ENCODE results near the gene ABCB1.

The ABCB1 gene

DNA sequence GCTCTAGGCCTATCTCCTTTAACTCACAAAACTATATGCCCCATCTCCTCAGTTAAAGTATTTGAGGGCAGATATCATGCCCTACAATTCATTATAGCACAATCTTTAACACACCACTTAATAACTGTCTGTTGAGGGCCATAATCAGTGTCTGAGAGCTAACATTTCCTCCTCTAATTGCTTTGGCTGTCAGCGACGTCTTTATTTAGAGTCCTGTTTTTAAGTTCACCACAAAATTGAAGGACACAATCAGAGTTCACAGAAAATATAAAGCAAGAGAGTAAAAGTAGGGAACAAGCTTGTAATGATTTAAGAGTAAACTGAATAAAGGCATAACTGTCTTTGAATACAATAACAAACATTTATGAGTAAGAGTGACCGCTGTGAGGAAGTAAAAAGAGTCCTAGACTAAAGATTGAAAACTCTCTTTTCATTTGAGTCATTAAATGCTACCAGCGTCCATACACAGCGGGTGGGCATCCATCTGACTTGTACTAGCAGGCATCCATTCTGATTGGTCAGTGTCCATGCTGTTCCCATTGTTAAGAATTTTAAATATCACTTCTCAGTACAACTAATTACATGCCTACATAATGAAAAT lies 86.8 kb downstream of the ABCB1 start:
- DNase-seq (ENCODE audit: low read depth) = no peak

DNA sequence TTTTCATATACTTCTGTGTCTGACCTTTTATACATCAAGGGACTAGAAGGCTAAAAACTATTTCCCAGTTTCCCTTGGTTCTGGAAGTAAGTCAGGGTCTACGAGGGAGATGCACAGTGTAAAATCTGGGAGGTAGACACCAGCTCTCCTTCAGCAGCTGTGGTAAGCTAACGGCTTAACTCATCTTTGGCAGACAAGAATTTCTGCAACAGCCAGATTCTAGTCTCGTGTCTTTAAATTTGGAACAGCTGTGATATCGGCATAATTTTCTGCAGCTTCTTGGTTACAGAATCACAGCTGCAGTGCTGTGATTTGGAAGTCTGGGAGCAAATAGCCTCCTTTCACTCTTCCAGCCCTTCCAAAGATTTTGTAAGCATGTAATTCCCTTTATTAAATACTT lies 87.8 kb downstream of the ABCB1 start:
- DNase-seq (ENCODE audit: low read depth) = no peak

DNA sequence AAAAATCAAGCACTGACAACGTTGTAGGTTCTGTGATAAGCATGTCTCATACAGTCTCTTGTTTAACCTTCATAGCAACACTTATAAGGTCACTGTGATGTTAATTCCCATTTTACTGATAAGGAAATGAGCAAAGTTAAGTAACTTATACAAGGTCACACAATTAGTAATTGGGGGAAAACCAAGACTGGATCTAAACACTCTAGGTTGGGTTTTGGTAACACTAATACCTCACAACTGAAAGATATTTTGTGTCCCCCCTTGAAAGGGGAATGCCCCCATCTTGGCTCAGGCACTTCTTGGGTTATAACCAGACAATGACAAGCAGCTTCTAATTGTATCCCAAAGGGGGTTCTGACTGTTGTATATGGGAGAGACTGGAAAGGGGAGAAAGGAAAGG lies 89.2 kb downstream of the ABCB1 start:
- DNase-seq (ENCODE audit: low read depth) = no peak

DNA sequence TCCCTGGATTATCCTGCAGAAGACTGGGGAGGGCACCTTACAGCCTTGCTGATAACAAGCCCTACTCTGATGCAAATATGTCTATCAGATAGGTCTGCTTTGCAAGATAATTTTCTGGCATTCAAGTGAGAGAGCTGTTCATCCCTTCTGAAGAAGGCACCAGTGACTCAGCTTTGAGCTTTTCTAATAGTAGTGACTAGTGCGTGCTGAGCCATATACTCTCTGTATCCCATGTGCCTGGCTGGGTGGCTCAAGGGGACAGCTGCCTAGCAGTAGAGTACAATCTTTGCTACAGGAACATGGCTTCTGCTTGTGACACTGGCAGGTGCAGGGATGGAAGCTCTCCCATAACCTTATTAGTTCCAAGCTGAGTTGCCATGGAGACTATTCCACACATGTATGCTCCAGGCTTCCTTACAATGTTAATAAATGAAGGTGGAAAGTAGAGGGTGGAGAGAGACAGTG lies 90.2 kb downstream of the ABCB1 start:
- no peak for DNase-seq (ENCODE audit: low read depth)

DNA sequence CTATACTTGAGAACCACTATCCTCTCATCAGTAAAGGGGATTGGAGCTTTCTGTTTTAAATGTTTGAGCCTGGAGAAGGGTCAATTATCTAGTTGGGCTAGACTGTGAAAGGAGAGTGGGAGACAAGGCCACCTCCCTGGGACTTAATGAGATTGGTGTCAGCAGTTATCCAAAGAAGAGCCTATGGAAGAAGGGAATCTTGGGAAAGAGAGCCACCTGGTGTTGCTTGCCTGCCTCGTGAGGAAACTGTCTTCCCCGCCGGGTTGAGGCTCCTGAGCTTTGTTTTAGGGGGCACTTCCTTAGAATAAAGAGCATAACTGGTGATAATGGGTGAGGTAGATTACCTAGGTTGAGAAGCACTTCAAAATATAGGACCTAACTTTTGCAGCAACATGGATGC lies 93.2 kb downstream of the ABCB1 start:
- no peak for DNase-seq (ENCODE audit: low read depth)

DNA sequence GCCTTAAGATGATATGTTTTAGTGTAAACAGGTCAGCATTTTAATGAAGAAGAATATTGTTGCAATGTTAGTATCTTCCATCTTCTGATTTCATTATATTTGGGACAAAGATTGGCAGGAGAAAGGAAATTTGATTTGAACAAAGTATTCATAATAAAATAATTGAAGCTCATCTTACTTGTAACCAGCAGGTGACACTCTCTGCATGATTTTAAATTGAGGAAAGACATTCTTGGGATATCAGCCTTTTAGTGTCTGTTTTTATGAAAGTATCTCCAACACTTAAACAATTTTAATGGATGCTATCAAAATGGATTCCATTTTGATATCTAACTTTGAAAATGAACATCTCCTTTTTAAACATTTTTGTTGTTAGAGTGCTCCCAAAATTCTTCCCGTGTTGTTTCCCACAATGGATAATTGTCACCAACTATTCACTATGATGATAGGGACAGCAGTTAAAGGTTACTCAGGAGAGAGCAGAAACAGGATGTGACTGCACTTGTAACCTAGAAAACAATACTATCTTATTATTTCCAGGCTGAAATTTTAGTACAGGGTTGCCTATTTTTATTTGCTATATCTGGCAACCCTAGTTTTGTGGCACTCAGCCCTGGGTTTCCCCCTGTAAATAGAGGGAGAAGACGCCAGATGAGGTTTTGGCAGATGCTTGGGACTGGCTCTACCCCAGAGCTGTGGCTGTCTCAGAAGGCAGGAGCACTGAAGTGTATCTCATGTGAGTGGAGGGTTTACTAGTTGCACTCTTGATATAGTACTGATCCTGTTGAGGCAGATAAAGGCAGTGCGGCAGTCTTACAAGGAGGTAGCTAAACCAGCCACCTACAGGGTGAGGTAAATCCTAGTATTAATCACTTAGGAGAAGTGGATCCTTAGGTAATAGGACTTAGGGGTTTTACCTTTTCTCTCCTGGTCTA lies 94.2 kb downstream of the ABCB1 start:
- no peak for DNase-seq (ENCODE audit: low read depth)

DNA sequence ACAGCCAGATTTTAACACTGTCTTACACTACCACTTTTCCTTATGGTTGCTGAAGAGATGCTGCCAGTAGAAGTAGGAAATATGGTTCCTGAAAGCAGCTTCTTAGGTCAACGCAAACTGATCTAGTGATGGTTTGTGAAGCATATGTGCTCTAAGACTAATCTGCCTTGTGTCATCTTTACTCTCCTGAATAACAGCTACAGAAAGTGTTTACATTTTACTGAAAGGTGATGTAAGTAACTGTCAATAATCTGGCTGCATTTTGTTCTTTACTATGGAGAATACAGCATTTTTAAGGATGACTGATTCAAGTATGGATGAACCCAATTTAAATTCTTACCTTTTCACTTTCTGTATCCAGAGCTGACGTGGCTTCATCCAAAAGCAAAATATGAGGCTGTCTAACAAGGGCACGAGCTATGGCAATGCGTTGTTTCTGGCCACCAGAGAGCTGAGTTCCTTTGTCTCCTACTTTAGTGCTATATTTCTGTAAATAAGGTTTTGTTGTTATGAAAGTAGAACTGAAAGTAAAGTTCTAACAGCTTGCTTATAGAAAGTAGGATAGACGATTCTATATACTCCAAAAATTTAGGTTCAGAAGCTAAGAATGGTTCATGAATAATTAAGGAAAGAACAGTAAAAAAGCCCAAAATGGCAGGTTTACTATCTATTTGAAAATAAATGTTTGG lies 95.0 kb downstream of the ABCB1 start:
- DNase-seq (ENCODE audit: low read depth) = no peak

DNA sequence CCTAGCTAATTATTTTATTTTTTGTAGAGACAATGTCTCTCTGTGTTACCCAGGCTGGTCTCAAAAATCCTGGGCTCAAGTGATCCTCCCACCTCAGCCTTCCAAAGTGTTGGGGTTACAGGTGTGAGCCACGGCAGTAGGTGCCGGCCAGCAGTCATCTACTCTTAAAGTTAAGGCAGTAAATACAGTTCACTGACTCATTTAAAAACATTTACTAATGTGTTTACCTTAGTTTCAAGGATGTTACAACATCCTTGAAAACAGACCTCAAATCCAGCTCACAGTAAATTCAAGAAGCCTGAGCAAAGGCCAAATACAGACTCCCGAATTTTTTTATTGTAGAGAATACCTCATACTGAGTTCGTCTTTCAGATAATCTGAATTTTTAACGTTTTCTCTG lies 95.6 kb downstream of the ABCB1 start:
- DNase-seq (ENCODE audit: low read depth) = no peak

DNA sequence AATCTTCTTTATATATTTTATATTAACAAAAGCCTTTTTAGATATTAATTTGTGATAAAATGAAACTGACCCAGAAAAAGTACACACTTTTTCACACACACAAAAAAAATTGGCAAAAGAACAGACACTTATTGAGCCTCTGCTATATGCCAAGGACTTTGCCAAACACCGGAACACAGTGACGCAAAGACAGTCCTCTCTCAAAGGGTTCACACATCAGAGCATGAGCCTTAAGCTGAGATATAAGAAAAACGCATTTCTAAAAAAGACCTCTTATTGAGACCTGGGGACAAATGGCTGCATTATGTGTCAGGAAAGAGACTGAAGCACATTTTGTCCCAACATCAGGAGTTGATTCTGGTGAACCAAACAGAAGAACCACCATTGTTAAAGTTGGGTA lies 101.2 kb downstream of the ABCB1 start:
- DNase-seq (ENCODE audit: low read depth) = no peak

DNA sequence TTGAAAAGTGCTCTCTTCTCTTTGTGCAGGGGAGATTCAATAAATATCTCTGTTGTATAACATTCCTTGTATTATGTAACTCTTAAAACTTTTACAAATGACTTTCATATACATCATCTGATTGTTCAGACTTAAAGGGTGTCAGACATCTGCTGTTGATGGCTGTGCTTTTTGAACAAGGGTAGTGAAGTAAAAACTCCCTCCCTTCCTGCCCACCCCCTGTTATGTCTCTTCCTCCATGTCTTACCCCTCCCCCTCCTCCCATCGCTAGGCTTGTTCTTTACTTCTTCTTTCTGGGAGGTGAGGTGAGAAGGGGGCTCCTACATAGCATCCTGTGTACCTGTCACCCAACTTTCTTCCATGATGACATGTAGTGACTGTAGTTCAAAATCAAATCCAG lies 101.8 kb downstream of the ABCB1 start:
- no peak for DNase-seq (ENCODE audit: low read depth)

DNA sequence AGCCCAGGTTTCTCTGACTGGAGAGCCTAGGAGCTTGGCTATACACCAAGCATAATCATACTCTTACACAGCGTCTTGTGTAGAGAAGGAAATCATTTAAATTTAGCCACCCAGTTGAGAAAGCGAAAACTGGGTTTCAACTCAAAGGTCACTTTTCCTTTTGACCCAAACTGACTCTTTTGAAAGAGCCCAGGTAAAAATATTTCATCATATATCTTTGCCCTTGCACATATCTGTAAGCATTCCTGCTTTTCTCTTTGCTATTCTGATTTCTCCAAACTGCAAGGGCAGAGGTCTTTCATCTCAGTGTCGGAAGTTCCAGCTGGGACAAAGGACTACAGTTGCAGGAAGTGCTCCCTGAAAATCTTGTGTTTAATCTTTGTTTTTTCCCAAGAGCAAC lies 103.2 kb downstream of the ABCB1 start:
- DNase-seq (ENCODE audit: low read depth) = no peak

DNA sequence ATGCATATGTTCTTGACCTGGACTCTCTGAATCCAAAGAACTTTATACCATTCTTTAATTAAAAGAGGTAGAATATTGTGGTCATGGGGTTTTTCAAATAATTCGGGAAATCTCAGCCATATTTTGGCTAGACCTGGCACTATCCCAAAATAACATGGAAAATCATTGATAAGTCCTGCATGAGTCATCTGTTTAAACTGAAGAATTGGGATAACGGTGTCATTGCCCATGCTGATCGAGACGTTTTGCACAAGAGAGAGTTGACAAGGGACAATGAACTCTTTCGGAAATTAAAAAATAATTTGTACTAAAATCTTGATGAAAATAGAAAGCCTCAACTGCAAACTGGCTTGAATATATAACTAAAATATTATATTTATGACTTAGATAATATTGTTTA lies 105.3 kb downstream of the ABCB1 start:
- no peak for DNase-seq (ENCODE audit: low read depth)

DNA sequence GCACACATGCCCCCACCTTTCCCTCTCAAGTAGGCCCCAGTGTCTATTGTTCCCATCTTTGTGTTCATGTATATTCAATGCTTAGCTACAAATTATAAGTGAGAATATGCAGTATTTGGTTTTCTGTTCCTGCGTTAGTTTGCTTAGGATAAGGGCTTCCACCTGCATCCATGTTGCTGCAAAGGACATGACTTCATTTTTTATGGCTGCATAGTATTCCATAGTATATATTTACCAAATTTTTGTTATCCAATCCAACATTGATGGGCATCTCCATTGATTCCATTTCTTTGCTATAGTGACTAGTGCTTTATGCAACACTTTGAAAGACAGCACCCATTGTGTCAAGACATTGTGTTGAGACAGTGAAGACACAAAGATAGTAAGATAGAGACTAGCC lies 106.2 kb downstream of the ABCB1 start:
- DNase-seq (ENCODE audit: low read depth) = no peak

DNA sequence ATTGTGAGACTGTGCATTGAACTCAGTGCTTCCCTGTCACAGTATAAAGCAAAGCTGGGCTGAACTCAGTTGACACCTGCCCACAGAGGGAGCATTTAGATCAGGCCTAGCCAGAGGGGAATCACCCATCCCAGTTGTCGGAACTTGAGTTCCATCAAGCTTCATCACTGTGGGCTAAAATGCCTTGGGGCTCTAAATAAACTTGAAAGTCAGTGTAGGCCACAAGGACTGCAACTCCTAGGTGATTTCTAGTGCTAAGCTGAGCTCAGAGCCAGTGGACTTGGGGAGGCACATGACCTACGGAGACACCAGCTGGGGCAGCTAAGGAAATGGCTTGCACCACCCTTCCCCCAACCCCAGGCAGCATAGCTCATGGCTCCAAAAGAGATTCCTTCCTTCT lies 117.6 kb downstream of the ABCB1 start:
- DNase-seq (ENCODE audit: low read depth) = no peak

DNA sequence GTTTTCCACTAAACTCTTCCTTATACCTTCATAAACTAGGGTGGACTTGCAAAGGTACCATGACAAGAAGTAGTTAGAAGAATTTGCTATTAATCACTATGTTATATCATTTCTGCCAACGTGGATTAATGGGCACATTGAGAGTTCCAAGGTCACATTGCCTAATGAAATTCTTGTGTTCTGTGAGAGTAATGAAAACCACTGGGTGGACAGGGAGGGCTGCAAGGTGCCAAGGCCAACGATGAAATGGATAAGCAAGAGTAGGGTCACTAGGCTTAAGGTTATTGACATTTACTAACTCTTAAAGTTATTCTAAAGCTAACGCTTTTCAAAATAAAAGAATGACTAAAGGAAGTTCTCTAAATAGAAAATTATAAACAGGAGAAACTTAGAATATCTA lies 118.6 kb downstream of the ABCB1 start:
- DNase-seq (ENCODE audit: low read depth) = no peak

DNA sequence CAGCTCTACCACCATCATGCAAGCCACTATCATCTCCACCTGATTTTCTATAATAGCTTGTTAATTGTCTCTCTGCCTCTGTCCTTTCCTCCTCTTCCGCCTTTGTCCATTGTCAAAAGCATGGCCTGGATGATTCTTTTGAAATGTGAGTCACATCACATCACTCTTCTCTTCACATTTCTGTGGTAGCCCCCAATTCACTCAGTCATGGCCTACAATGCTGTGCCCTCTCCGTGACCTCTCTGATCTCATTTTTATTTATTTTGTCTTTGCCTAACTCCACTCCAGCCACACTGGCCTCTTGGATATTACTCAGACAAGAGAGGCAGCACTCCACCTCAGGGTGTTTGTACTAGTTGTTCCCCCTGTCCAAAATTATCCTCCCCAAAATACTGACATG lies 120.3 kb downstream of the ABCB1 start:
- DNase-seq (ENCODE audit: low read depth) = no peak

DNA sequence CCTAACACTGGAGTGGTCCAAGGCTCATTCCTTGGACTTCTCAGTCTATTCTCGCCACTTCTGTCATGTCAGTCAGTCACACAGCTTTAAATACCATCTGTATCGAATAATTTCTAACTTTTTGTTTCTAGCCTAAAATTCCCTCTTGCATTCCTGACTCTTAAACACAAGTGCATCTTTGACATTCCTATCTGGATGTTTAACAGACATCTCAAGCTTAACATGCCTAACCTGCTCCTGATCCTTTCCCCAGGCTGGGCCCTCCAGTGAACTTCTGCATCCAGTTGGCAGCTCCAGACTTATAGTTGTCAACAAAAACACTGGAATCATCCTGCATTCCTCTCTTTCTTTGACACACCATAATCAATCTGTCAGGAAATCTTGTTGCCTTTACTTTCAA lies 120.7 kb downstream of the ABCB1 start:
- DNase-seq (ENCODE audit: low read depth) = no peak

DNA sequence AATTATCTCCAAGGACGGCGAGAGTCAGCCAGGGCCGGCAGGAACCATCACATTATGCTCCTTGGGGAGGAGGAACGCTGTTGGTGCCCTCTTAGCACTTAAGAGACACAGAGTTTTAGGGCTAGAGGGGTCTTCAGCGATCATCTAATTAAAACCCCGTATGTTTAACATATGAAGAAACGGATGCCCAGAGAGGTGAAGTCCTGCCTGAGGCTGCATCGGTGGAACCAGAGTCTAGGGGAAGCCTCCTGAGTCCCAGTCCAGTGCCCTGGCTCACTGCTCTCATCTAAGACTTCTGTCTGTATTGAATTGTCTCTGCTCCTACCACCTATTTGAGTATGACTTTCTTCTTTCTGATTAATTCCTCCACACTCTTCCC lies 124.5 kb downstream of the ABCB1 start:
- DNase-seq (ENCODE audit: low read depth) = no peak

DNA sequence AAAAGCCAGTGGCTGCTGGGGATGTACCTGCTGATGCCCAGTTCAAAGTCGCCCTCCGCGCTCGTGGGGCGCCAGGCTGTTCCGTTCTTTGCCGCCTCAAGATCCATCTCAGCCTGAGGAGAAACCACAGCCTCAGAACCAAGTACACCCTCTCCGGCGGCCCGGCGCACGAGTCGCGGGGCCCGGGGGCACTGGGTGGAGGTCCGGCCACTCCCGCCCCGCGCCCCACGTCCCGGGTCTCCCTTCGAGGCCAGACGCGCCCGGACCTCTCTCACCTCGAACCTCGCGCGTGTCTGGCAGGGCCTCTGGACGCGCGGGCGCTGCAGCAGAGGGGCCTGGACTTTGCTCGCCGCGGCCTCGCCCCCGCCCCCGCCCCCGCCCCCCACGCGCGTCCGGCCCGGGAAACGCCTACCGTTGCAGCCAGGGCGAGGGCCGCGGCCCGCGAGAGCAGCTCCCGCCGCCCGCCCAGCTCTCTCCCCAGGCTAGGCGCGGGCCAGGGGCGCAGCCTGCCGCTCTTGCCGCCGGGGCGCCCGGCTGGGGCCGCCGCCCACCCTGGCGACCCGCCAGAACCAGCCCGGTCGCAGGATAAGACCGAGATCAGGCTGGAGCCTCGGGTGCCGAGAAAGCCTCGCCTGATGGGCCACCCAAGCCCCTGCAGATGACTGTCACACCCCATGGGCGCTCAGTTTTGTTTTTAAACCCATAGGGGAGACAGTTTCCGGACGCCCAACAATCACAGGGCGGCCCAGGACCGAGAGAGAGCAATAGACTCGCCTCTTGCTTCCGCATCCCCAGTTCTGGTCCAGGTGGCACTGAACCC lies 125.1 kb downstream of the ABCB1 start, which contains the start of gene ABCB4:
Gene ABCB4, minus strand, starts transcription at position 322 of the 820 bp plus-strand sequence. Its CDS starts 215 bp downstream, at position 107.
- DNase-seq (ENCODE audit: low read depth) = no peak

DNA sequence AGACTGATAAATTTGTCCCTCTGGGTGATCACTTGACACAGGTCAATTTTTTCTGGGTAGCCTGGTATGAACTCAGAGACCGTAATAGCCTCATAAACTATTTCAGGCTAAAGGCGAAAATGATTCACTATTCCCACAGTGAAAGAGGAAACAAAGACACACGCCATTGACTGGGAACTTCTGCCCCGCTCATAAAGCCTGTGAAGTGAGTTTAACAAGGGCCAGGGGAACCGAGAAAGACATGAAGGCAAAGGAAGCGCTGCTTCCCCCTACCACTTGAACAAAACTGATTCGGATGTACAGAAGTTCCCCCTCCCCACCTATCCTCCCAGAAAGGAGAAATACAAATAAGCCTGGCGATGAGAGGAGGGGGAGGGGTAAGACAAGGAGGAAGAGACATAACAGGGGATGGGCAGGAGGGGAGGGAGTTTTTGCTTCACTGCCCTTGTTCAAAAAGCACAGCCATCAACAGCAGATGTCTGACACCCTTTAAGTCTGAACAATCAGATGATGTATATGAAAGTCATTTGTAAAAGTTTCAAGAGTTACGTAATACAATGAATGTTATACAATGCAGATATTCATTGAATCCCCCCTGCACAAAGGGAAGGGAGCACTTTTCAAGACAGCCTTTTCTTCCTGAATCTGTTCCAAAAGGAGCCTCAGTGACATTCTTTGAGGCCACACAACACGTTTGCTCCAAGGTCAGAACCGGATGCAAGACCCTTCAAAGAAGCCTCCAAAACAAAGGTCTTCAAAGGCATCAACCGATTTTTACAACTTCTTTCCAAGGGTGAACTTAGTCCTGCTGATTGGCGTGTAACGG lies 125.9 kb downstream of the ABCB1 start:
- DNase-seq (ENCODE audit: low read depth) = no peak

DNA sequence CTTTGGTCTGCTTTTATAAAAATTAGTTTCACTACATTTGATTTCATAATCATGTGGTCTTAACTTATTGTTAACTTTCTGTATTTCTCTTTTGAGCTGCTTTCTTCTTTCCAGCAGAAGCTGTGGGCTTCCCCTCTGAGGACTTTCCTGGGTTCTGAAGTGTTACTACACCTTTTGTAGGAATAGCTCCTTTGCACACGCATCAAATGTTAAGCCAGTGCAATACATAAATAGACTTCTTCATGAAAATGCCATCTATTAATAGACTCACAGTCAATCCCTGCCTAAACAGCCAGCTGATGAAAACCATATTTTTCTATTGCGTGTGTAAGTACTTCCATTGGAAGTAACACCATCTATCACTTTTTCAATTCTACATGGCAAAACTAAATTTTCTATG lies 126.7 kb downstream of the ABCB1 start:
- DNase-seq (ENCODE audit: low read depth) = no peak
